Smooth muscle cell (in vitro differentiated cells): Measurements from ENCODE around the gene MEF2C. TPM values are rescaled to one million over a fixed set of nuclear protein-coding genes. Genes with fewer than 3 reads are reported as not detected.
A peak's percentile ranks its signal among the peaks of the same experiment; 100 is the strongest.

Experiments used
- DNase-seq: peaks from one replicate; lab custom pipeline; 2025; ENCODE audit not compliant: unreplicated experiment; lab: John Stamatoyannopoulos, UW
- H2AFZ ChIP-seq: fragments of 200-600 bp; sonication (generic); 2 replicates; pipeline ENCODE4 v1.6.0; 2016; ENCODE audit warnings: antibody characterized with exemption, low read depth, mild to moderate bottlenecking
- H3F3A ChIP-seq: fragments of 200-600 bp; sonication (generic); 2 replicates; pipeline ENCODE4 v1.6.0; 2017; ENCODE audit warnings: antibody characterized with exemption, low read depth
- H3K27ac ChIP-seq: fragments of 200-600 bp; sonication (generic); 2 replicates; pipeline ENCODE4 v1.5.1; 2016; ENCODE audit warnings: low read depth, mild to moderate bottlenecking
- H3K27me3 ChIP-seq: fragments of 200-600 bp; sonication (generic); 2 replicates; pipeline ENCODE4 v1.6.1; 2016; ENCODE audit warnings: low read depth, mild to moderate bottlenecking
- H3K36me3 ChIP-seq: fragments of 200-600 bp; sonication (generic); 2 replicates; pipeline ENCODE4 v1.5.1; 2016; ENCODE audit warnings: low read depth
- H3K4me1 ChIP-seq: fragments of 200-600 bp; sonication (generic); 2 replicates; pipeline ENCODE4 v1.5.1; 2016; ENCODE audit warnings: low read depth
- H3K4me2 ChIP-seq: fragments of 200-600 bp; sonication (generic); 2 replicates; pipeline ENCODE4 v1.6.0; 2016; ENCODE audit warnings: mild to moderate bottlenecking
- H3K4me3 ChIP-seq: fragments of 200-600 bp; sonication (generic); 2 replicates; pipeline ENCODE4 v1.5.1; 2016; ENCODE audit warnings: mild to moderate bottlenecking
- H3K79me2 ChIP-seq: fragments of 200-600 bp; sonication (generic); 2 replicates; pipeline ENCODE4 v1.6.0; 2016; ENCODE audit warnings: low read depth, mild to moderate bottlenecking
- H3K9ac ChIP-seq: fragments of 200-600 bp; sonication (generic); 2 replicates; pipeline ENCODE4 v1.6.0; 2016; ENCODE audit warnings: low read depth
- H3K9me3 ChIP-seq: fragments of 200-600 bp; sonication (generic); replicated peaks from 2 replicates; pipeline ENCODE4 v1.5.1; 2016; ENCODE audit warnings: low read depth
- H4K20me1 ChIP-seq: fragments of 200-600 bp; sonication (generic); 2 replicates; pipeline ENCODE4 v1.6.0; 2016; ENCODE audit warnings: low read depth
- CTCF ChIP-seq: fragments of 200-600 bp; sonication (generic); IDR thresholded peaks from 2 replicates; pipeline ENCODE4 v1.5.1; 2017; ENCODE audit warnings: borderline replicate concordance, mild to moderate bottlenecking, antibody characterized with exemption; ENCODE audit not compliant: insufficient read depth, poor library complexity, severe bottlenecking
- WGBS: methylation state at CpG from one replicate; pipeline ENCODE4 v1.1.7; 2016; ENCODE audit warnings: low lambda C conversion rate; 5-methylcytosine and 5-hydroxymethylcytosine counted together
- polyA plus RNA-seq: library from polyadenylated mRNA; unstranded; fragments of >200 nt; fragmentation: Nextera tagmentation; extraction: Ambion mirVana; gene quantifications from 2 replicates; pipeline ENCODE4 v1.2.1, GENCODE V29; 2016
- total RNA-seq: library from RNA; depleted of rRNA; stranded (reverse); fragments of >200 nt; gene quantifications from 2 replicates; pipeline ENCODE4 v1.2.3, GENCODE V29; 2014

The MEF2C gene
- total and polyA plus RNA-seq, 2 experiments from 2014 or later: 11.4 to 14.0 TPM

GRCh38 chr5:88867638-88868037 lies 15.3 kb downstream of the MEF2C start:
- Histone ChIP-seq H4K20me1 (no peaks in the 10 kb centered on the region), H3K79me2 (no peaks in the 10 kb centered on the region), H3K27ac (no peak overlapping the region), H3K9ac (no peak overlapping the region), H2AFZ (no peak overlapping the region), H3F3A (no peaks in the 10 kb centered on the region), H3K4me1 (no peaks in the 10 kb centered on the region), H3K36me3 (no peaks in the 10 kb centered on the region), H3K9me3 (no peaks in the 10 kb centered on the region), H3K27me3 (no peaks in the 10 kb centered on the region), H3K4me2 (no peak overlapping the region), H3K4me3 (no peak overlapping the region)
- WGBS: 97% methylated on average over 6 of the region's 6 CpGs
- no peak for TF ChIP-seq CTCF
- no peak for DNase-seq

GRCh38 chr5:88863523-88863922 lies 19.5 kb downstream of the MEF2C start:
- Histone ChIP-seq H3K4me2 (no peak overlapping the region), H3K9me3 (no peaks in the 10 kb centered on the region), H3K79me2 (no peaks in the 10 kb centered on the region), H2AFZ (no peak overlapping the region), H3K36me3 (no peaks in the 10 kb centered on the region), H3K27me3 (no peaks in the 10 kb centered on the region), H3K9ac (no peak overlapping the region), H3K27ac (no peak overlapping the region), H3K4me3 (no peak overlapping the region), H3K4me1 (no peaks in the 10 kb centered on the region), H4K20me1 (no peaks in the 10 kb centered on the region), H3F3A (no peaks in the 10 kb centered on the region)
- TF ChIP-seq CTCF: no peak
- WGBS: 94% methylated on average over 5 of the region's 5 CpGs
- DNase-seq: no peak

- Histone ChIP-seq H3K9me3 (no peaks in the 10 kb centered on the region), H3K4me3 (no peak overlapping the region), H3K36me3 (no peaks in the 10 kb centered on the region), H2AFZ (no peak overlapping the region), H3K9ac (no peak overlapping the region), H3K4me1 (no peaks in the 10 kb centered on the region), H3K27me3 (no peaks in the 10 kb centered on the region), H3K79me2 (no peaks in the 10 kb centered on the region), H4K20me1 (no peaks in the 10 kb centered on the region), H3K27ac (no peak overlapping the region), H3F3A (no peaks in the 10 kb centered on the region), H3K4me2 (no peak overlapping the region)
- no peak for TF ChIP-seq CTCF
- DNase-seq: no peak
- WGBS: 95% methylated on average over 5 of the region's 5 CpGs
These were observed 20.3 kb downstream of the MEF2C start for GRCh38 chr5:88862547-88863175.

GRCh38 chr5:88861231-88861630 lies 21.8 kb downstream of the MEF2C start:
- H2AFZ ChIP-seq: no peak overlapping the region
- no peak for TF ChIP-seq CTCF
- H3K27ac ChIP-seq: peak overlapping the region; percentile 57
- no peaks in the 10 kb centered on the region for H3K9me3 ChIP-seq
- H3K4me3 ChIP-seq: no peak overlapping the region
- no peaks in the 10 kb centered on the region for H3K27me3 ChIP-seq
- no peaks in the 10 kb centered on the region for H3K36me3 ChIP-seq
- H3F3A ChIP-seq: no peaks in the 10 kb centered on the region
- no peaks in the 10 kb centered on the region for H4K20me1 ChIP-seq
- DNase-seq: no peak
- H3K4me1 ChIP-seq: no peaks in the 10 kb centered on the region
- H3K79me2 ChIP-seq: no peaks in the 10 kb centered on the region
- WGBS: 86% methylated on average over 2 of the region's 2 CpGs
- H3K4me2 ChIP-seq: no peak overlapping the region
- H3K9ac ChIP-seq: no peak overlapping the region
